Measurements from ENCODE around the gene PLXNB3.
"Not testable (repeated sequence)": the region's sequence is repeated elsewhere in the genome, so short reads cannot be mapped to it uniquely, and the experiment has no call there.

The PLXNB3 gene

DNA sequence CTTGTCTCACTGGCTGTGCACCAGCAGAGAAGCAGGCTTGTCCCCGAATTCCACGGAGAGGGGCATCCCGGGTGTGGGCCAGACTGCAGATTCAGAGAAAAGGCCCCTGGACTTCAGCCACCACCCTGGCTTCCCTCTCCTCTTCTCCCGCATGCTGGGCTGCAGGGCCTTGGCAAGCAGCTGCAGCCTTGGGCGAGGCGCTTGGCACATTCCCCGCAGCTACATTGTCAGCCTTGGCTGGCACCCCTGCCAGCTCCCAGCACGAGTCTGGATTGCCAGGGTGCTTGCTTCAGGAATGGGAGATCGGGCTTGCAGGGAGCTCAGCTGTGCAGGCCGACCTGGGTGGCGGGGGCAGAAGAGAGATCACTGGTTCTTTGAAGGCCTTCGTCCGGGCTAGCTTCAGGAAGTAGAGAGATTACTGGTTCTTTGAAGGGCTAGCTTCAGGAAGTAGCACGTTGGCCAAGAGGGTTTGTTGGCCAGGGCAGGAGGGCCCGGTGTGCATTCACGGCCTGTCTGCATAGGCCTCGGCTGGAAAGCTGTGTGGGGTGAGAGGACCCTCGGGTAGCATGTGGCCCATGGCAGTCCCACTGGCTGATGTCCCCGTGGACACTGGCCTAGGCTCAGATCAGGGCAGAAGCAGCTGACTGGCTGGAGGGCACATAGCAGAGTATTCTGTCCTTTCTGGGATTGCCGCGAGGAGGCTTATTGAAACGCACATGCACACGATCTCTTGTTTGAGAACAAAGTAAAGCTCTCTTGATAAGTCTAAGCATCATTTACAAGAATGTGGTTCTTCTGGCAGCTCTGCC, 36.7 kb upstream of the PLXNB3 start:
- DNase-seq (ENCODE audit: low read depth): no peak
- no peak overlapping the region for H3K4me3 ChIP-seq (ENCODE audit: low read length)
- no peak for TF ChIP-seq CTCF (conservative IDR thresholded peaks at IDR 0.05; ENCODE audit: low read depth, low read length)

DNA sequence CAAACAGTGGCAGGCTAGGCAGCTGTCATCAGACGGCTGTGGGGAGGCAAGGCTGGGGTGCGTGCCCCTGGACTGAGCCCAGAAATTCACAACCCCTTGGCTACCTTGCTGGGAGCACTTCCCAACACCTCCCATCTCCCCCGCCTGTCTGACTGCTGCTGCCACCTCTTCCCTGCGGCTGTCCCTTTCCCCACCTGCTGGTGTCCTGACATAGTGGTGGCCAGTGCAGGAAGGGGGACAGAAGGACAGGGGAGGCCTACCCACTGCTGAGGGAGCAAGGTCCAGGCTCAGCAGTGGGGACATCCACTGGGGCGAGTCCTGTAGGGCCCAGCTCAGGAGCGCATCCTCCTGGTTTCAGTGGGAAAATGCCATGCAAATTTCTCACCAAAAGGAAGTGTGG, 36.0 kb upstream of the PLXNB3 start:
- peak; percentile 2 for TF ChIP-seq CTCF (conservative IDR thresholded peaks at IDR 0.05; ENCODE audit: low read depth, low read length)
- DNase-seq (ENCODE audit: low read depth): no peak
- H3K4me3 ChIP-seq (ENCODE audit: low read length): no peak overlapping the region

- DNase-seq (ENCODE audit: low read depth): no peak
- TF ChIP-seq CTCF (conservative IDR thresholded peaks at IDR 0.05; ENCODE audit: low read depth, low read length): no peak
- H3K4me3 ChIP-seq (ENCODE audit: low read length): no peak overlapping the region
Observed at GRCh38 chrX:153728951-153729631, 35.0 kb upstream of the PLXNB3 start.

- not testable (repeated sequence) for H3K4me3 ChIP-seq (ENCODE audit: low read length); DNase-seq (ENCODE audit: low read depth)
Observed at GRCh38 chrX:153730115-153730514, 33.9 kb upstream of the PLXNB3 start.

DNA sequence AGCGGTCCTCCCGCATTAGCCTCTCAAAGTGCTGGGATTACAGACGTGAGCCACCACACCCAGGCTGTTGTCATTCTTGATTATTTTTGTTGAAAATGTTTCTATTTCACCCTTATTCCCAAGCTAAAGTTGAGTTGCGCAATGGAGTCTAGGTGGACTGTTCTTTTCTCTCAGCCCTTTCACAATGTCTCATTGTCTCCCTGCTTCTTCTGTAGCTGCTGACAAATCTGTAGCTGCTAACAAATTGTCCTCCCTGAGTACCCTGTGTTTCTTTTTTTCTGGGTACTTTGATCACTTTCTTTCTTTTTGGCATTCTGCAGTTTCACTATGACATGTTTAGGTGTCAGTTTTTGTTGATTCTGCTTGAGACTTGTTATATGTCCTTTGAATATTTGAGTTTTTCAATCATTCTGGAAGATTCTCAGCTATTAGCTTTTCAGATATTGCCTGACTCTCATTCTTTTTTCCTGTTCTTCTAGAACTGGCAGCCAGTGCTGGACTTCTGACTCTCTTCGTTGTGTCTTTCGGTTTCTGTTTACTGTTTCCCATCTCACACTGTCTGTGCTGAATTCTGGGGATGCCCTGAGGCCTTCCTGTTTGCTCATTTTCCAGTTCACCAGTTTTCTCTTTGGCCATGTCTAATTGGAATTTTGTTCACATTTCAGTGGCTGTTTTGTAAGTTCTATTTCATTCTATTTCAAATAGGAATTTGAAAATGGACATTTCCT, 32.8 kb upstream of the PLXNB3 start:
- TF ChIP-seq CTCF (conservative IDR thresholded peaks at IDR 0.05; ENCODE audit: low read depth, low read length): no peak
- no peak for DNase-seq (ENCODE audit: low read depth)

DNA sequence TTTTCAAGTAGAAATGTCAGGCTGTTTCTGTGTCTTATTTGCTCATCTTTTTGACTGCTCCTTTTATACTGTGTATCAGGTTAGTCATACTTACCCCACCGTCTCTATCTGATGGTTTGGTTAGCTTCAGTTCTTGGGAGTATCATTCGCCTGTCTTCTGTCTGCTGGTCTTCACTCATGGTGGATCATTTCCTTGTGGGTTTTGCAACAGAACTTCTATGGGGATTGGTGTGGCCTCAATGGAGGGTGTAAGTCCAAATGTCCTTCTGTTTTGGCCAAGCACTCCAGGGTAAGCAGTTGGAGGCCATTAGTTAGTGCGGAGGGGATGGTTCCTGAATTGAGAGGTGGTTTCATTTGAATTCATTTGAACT, 32.2 kb upstream of the PLXNB3 start:
- no peak overlapping the region for H3K4me3 ChIP-seq (ENCODE audit: low read length)
- DNase-seq (ENCODE audit: low read depth): no peak
- no peak for TF ChIP-seq CTCF (conservative IDR thresholded peaks at IDR 0.05; ENCODE audit: low read depth, low read length)

More for the DNA sequence above, 32.8 kb upstream of the PLXNB3 start:
- H3K4me3 ChIP-seq (ENCODE audit: low read length): no peak overlapping the region

DNA sequence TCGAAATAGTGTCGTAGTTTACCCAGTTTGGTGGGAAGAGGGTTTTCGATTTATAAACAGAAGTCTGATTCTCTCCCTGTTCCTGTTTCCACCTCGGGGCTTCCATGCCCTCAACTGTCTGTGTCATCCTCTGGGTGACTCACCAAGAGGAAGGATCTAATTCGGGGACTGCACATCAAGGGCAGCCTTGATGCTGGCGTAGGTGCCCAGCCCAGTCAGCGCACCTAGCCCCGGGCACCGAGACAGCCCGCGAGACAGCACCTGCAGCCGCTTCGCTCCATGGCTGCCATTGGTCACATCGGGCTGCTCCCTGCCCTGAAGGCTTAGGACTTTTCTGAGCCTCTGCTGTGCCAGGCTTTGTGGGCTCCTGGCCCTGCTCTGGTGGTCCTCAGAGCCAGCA, 31.6 kb upstream of the PLXNB3 start:
- TF ChIP-seq CTCF (conservative IDR thresholded peaks at IDR 0.05; ENCODE audit: low read depth, low read length): no peak
- H3K4me3 ChIP-seq (ENCODE audit: low read length): no peak overlapping the region
- no peak for DNase-seq (ENCODE audit: low read depth)

Measured in retinal pigment epithelial cell (primary cell).